GM12891 (cell line): ENCODE data around the gene CRMP1.

Experiments
- POLR2A ChIP-seq: IDR thresholded peaks from 2 replicates; pipeline ENCODE4 v1.6.1; 2011; ENCODE audit warnings: low read depth, low read length, control low read depth
- POLR2AphosphoS5 ChIP-seq: IDR thresholded peaks from 2 replicates; pipeline ENCODE4 v1.6.1; 2011; ENCODE audit warnings: low read depth, low read length, control low read depth
- POU2F2 ChIP-seq: IDR thresholded peaks from 2 replicates; pipeline ENCODE4 v1.6.1; 2011; ENCODE audit warnings: low read depth, mild to moderate bottlenecking, control low read depth, low read length, moderate library complexity
- SPI1 ChIP-seq: IDR thresholded peaks from 2 replicates; pipeline ENCODE4 v1.6.1; 2011; ENCODE audit warnings: low read depth, low read length, control low read depth
- TAF1 ChIP-seq: IDR thresholded peaks from 2 replicates; pipeline ENCODE4 v1.6.1; 2011; ENCODE audit warnings: low read depth, low read length, control low read depth

GRCh38 chr4:5816851-5817375 is 76.0 kb downstream of the CRMP1 start:
- no peak for TF ChIP-seq POLR2A
- TF ChIP-seq TAF1, result no peak
- no peak for TF ChIP-seq POLR2AphosphoS5
- no peak for TF ChIP-seq SPI1
- no peak for TF ChIP-seq POU2F2
